ENCODE data around the gene ZBTB48.
A peak's percentile ranks its signal among the peaks of the same experiment; 100 is the strongest.

Gene ZBTB48

DNA sequence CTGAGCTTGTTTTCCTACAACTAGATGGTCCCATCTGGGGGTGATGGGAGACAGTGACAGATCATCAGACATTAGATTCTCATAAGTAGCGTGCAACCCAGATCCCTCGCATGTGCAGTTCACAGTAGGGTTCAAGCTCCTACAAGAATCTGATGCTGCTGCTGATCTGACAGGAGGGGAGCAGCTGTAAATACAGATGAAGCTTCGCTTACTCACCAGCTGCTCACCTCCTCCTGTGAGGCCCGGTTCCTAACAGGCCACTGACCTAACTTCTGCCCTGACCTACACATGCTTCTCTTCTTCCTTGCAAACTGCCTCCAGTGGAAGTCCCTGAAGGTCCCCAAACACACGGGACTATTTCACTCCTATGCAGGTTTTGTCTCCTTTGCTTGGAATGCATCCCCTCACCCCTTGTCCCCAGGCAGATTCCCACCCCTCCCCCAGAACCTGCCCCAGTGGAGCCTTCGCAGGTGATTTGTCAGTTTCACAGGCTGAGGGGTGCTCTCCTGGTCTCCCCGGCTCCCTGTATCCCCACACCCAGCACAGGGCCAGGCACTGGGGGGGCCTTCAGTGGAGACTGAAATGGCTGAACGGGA lies 5.7 kb upstream of the ZBTB48 start:
- no peak for DNase-seq

- DNase-seq, result no peak
These were observed 5.0 kb upstream of the ZBTB48 start for GRCh38 chr1:6574818-6575217.

- no peak for DNase-seq
These were observed 1.8 kb upstream of the ZBTB48 start for GRCh38 chr1:6577831-6578525.

DNA sequence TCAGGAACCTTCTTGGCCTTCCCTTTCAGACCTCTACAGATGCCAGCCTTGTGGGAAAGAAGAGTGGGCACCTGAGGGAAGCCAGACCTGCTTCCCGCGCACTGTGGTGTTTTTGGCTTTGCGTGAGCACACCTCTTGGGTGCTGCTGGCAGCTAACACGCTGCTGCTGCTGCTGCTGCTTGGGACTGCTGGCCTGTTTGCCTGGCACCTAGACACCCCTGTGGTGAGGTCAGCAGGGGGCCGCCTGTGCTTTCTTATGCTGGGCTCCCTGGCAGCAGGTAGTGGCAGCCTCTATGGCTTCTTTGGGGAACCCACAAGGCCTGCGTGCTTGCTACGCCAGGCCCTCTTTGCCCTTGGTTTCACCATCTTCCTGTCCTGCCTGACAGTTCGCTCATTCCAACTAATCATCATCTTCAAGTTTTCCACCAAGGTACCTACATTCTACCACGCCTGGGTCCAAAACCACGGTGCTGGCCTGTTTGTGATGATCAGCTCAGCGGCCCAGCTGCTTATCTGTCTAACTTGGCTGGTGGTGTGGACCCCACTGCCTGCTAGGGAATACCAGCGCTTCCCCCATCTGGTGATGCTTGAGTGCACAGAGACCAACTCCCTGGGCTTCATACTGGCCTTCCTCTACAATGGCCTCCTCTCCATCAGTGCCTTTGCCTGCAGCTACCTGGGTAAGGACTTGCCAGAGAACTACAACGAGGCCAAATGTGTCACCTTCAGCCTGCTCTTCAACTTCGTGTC lies 995 bp upstream of the ZBTB48 start:
- no peak for DNase-seq

DNA sequence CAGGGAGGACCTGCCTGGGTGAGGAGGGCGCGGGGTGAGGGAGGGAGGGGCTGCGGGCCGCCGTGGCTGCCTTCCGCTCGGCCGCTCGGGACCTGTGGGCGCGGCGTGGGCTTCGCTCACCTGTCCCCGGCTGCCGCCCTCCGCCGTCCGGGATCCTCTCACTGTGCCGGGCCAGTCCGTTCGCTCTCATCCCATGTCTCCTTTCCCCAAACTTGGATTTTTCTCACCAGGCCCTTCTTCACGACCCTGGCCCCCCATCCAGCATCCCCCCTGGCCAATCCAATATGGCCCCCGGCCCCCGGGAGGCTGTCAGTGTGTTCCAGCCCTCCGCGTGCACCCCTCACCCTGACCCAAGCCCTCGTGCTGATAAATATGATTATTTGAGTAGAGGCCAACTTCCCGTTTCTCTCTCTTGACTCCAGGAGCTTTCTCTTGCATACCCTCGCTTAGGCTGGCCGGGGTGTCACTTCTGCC lies 362 bp downstream of the ZBTB48 start:
- no peak for DNase-seq

DNA sequence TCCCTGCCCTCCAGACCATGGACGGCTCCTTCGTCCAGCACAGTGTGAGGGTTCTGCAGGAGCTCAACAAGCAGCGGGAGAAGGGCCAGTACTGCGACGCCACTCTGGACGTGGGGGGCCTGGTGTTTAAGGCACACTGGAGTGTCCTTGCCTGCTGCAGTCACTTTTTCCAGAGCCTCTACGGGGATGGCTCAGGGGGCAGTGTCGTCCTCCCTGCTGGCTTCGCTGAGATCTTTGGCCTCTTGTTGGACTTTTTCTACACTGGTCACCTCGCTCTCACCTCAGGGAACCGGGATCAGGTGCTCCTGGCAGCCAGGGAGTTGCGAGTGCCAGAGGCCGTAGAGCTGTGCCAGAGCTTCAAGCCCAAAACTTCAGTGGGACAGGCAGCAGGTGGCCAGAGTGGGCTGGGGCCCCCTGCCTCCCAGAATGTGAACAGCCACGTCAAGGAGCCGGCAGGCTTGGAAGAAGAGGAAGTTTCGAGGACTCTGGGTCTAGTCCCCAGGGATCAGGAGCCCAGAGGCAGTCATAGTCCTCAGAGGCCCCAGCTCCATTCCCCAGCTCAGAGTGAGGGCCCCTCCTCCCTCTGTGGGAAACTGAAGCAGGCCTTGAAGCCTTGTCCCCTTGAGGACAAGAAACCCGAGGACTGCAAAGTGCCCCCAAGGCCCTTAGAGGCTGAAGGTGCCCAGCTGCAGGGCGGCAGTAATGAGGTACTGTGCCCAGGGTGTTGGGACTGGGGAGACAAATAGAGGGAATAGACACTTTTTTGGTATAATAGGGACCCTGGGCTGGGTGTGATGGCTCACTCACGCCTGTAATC lies 1.0 kb downstream of the ZBTB48 start:
- DNase-seq, result no peak

DNA sequence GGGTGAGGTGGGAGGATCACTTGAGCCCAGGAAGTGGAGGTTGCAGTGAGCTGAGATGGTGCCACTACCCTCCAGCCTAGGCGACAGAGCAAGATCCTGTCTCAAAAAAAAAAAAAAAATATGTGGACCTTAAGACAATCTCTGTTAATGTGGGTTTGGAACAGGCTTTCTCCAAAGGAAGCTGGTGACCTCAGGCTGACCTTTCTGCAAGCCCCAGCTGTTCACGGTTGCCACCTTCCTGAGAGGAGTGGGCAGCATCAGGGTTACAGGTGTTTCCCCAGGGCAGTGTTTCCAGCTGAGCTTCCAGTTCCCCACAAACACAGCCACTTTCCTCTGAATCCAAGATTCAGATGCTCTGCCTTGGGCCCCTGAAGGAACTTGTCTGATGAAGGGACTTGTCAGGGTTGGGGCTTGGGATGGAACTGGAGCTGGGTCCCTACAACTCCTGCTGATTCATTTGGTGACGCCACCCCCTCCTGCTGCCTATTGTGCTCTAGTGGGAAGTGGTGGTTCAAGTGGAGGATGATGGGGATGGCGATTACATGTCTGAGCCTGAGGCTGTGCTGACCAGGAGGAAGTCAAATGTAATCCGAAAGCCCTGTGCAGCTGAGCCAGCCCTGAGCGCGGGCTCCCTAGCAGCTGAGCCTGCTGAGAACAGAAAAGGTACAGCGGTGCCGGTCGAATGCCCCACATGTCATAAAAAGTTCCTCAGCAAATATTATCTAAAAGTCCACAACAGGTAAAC lies 1.9 kb downstream of the ZBTB48 start:
- no peak for DNase-seq

- no peak for DNase-seq
These were observed 2.6 kb downstream of the ZBTB48 start for GRCh38 chr1:6582370-6582769.

- DNase-seq, result no peak
These were observed 4.6 kb downstream of the ZBTB48 start for GRCh38 chr1:6584126-6585080.

DNA sequence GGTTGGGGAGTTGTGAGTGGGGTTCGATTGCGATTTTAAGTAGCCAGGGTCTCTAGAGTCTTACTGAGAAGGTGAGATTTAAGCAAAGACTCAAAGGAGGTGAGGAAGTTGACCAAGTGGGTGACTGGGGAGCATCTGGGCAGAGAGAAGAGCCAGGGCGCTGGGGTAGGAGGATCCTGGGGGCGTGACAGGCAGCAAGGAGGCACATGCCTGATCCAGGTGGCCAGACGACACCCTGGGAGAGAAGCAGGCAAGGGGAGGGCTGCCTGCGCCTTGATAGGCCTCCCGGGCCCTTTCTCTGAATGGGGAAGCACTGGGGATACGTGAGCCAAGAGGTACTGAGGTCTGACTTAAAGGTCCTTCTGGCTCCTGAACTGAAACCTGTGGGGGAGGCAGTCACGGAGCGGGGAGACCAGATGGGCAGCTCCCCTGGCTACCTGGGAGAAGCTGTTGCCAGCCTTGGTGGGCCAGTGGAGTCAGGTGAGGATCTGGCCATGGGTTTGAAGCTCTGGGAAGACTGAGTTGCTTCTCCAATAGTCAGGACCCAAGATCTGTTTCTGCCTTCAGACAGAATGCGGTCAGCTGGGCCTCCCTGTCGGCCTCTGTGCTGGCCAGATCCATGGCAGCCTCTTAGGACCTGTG lies 5.4 kb downstream of the ZBTB48 start:
- DNase-seq, result peak in 1 of 2 experiments; percentile 16

DNA sequence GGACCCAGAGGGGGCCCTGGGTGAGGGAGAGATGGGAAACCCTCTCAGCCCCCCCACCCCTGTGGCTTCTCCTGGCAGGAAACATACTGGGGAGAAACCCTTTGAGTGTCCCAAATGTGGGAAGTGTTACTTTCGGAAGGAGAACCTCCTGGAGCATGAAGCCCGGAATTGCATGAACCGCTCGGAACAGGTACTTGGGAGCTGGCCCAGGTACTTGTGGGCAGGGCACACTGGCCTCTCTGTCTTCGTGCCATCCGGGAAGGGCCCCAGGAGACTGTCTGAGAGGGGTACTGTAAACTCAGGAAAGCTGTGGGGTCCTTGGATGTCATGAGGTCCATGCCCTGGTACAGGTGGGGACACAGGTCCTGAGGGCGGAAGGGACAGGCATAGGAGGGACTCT lies 6.0 kb downstream of the ZBTB48 start:
- no peak for DNase-seq

DNA sequence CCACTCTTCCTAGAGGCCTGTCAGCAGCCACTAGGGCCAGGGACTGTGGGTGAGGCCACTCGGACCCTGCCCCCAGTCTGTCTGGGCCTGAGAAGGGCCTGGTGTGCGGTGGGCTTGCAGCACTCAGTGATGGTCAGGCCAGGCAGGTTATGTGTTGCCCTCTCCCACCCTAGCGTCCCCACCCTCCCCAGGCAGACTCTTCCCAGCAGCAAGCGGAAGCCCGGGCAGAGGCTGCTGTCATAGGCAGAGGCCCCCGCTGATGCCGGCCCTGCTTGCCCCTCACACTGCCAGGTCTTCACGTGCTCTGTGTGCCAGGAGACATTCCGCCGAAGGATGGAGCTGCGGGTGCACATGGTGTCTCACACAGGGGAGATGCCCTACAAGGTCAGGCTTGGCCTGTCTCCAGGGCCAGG lies 6.6 kb downstream of the ZBTB48 start:
- DNase-seq, result no peak

DNA sequence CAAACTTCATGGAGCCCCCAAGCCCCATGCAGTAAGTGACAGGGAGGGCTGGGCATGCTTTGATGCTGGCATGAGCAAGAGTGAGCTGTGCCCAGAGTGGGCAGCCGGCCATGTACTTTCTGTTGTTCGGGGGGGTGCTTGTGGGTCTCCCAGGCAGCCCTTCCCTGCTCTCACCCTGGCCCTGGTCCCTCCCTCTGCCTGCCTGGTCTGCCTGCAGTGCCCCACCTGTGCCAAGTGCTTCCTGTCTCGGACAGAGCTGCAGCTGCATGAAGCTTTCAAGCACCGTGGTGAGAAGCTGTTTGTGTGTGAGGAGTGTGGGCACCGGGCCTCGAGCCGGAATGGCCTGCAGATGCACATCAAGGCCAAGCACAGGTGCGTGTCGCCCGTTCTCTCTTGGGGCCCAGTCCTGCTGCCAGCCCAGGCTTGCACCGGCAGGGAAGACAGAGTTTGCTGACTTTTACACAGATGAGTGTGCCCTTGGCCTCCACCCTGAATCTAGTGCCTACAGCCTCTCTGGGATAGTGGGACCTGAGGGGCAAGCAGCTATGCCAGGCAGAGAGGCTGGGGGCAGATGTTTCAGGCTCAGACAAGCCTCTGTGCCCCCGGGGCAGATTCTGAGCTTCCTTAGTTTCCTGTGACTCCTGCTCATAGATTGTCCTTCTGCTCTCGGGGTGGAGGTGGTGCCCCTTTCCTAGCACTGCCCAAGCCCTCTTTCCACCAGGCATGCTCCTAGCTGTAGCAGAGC lies 7.6 kb downstream of the ZBTB48 start:
- no peak for DNase-seq

DNA sequence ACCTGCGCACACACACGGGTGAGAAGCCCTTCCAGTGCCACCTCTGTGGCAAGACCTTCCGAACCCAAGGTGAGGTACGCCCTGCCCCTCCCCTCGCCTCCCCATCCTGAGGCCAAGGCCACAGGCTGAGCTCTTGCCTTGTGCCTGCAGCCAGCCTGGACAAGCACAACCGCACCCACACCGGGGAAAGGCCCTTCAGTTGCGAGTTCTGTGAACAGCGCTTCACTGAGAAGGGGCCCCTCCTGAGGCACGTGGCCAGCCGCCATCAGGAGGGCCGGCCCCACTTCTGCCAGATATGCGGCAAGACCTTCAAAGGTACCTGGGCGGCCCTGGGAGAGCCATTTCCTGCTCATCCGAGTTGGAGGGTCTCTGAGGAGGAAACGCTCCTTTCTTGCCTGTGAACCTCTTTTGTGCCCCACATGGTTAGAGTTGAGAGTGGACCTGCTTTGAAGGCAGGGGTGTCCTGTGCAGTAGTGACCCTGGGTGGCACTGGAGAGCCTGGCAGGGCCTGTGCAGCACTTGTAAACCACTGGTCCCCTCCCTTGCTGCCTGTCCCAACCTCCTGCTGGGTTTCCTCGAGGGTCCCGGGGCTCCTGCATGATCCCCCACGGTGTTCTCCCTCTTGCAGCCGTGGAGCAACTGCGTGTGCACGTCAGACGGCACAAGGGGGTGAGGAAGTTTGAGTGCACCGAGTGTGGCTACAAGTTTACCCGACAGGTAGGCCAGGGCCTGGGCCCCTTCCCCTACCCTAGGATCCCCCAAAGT lies 8.5 kb downstream of the ZBTB48 start:
- no peak for DNase-seq

DNA sequence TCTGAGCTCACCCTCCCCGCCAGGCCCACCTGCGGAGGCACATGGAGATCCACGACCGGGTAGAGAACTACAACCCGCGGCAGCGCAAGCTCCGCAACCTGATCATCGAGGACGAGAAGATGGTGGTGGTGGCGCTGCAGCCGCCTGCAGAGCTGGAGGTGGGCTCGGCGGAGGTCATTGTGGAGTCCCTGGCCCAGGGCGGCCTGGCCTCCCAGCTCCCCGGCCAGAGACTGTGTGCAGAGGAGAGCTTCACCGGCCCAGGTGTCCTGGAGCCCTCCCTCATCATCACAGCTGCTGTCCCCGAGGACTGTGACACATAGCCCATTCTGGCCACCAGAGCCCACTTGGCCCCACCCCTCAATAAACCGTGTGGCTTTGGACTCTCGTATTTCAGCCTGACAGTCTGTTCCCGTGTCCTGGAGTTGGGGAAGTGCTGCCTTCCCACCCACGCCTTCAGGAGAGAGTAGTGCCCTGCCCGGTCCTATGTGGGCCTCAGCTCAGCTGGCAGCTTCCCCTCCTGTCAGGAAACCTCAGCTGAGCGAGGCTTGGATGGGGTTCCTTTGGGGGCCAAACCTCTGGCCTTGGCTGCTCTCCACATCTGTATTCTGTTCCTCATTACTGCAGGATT lies 9.2 kb downstream of the ZBTB48 start:
- DNase-seq, result no peak

GRCh38 chr1:6590046-6590445 lies 10.3 kb downstream of the ZBTB48 start:
- DNase-seq, result no peak

- DNase-seq, result no peak
These were observed 11.4 kb downstream of the ZBTB48 start for GRCh38 chr1:6591222-6591621.

GRCh38 chr1:6591644-6592043 lies 11.8 kb downstream of the ZBTB48 start:
- DNase-seq, result no peak

- DNase-seq, result no peak
These were observed 12.6 kb downstream of the ZBTB48 start for GRCh38 chr1:6592441-6592840.
